Measurements from ENCODE around the gene COQ9.

Gene COQ9

GRCh38 chr16:57427824-57428223, 19.5 kb upstream of the COQ9 start:
- TF ChIP-seq RAD21 (IDR thresholded peaks at IDR 0.05; ENCODE audit: low read depth) (no peak), CEBPB (IDR thresholded peaks at IDR 0.05) (no peak), EP300 (IDR thresholded peaks at IDR 0.05; ENCODE audit: borderline replicate concordance) (no peak), FOXM1 (IDR thresholded peaks at IDR 0.05; ENCODE audit: borderline replicate concordance, low read depth) (no peak), YY1 (IDR thresholded peaks at IDR 0.05; ENCODE audit: low read depth) (no peak), TEAD4 (IDR thresholded peaks at IDR 0.05) (no peak), USF1 (IDR thresholded peaks at IDR 0.05) (no peak)
- TF ChIP-seq, protein P1, sequence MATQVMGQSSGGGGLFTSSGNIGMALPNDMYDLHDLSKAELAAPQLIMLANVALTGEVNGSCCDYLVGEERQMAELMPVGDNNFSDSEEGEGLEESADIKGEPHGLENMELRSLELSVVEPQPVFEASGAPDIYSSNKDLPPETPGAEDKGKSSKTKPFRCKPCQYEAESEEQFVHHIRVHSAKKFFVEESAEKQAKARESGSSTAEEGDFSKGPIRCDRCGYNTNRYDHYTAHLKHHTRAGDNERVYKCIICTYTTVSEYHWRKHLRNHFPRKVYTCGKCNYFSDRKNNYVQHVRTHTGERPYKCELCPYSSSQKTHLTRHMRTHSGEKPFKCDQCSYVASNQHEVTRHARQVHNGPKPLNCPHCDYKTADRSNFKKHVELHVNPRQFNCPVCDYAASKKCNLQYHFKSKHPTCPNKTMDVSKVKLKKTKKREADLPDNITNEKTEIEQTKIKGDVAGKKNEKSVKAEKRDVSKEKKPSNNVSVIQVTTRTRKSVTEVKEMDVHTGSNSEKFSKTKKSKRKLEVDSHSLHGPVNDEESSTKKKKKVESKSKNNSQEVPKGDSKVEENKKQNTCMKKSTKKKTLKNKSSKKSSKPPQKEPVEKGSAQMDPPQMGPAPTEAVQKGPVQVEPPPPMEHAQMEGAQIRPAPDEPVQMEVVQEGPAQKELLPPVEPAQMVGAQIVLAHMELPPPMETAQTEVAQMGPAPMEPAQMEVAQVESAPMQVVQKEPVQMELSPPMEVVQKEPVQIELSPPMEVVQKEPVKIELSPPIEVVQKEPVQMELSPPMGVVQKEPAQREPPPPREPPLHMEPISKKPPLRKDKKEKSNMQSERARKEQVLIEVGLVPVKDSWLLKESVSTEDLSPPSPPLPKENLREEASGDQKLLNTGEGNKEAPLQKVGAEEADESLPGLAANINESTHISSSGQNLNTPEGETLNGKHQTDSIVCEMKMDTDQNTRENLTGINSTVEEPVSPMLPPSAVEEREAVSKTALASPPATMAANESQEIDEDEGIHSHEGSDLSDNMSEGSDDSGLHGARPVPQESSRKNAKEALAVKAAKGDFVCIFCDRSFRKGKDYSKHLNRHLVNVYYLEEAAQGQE (IDR thresholded peaks at IDR 0.05; ENCODE audit: low read depth), result no peak

DNA sequence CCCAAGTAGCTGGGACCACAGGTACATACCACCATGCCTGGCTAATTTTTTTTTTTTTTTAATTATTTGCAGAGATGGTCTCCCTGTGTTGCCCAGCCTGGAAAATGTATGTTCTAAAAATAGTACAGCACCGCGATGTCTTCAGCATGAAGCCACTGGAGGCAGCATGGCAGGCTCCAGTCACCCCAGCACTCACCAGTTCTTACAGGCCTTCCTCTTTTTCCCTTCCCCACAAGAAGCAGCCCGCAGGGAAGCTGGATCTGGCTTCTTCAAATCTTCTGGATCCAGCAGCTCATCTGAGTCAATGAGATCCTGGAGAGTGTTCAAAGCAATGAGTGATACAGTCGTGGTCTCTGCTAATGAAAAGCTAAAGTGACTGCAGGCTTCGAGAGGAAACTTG, 16.3 kb upstream of the COQ9 start:
- TF ChIP-seq MAX (IDR thresholded peaks at IDR 0.05) (no peak), YY1 (IDR thresholded peaks at IDR 0.05; ENCODE audit: low read depth) (no peak), RAD21 (IDR thresholded peaks at IDR 0.05; ENCODE audit: low read depth) (no peak), EGR1 (IDR thresholded peaks at IDR 0.05) (no peak), USF1 (IDR thresholded peaks at IDR 0.05) (no peak), CREB1 (IDR thresholded peaks at IDR 0.05; ENCODE audit: low read depth) (no peak), CEBPB (IDR thresholded peaks at IDR 0.05) (no peak), EP300 (IDR thresholded peaks at IDR 0.05; ENCODE audit: borderline replicate concordance) (no peak), FOXM1 (IDR thresholded peaks at IDR 0.05; ENCODE audit: borderline replicate concordance, low read depth) (no peak), TAF1 (IDR thresholded peaks at IDR 0.05; ENCODE audit: low read depth) (no peak), TCF12 (IDR thresholded peaks at IDR 0.05; ENCODE audit: low read depth) (no peak), NFIC (IDR thresholded peaks at IDR 0.05) (no peak)
- TF ChIP-seq, protein P1 (IDR thresholded peaks at IDR 0.05; ENCODE audit: low read depth), result no peak

- no peak for TF ChIP-seq CEBPB (IDR thresholded peaks at IDR 0.05)
- no peak for TF ChIP-seq RAD21 (IDR thresholded peaks at IDR 0.05; ENCODE audit: low read depth)
- TF ChIP-seq TEAD4 (IDR thresholded peaks at IDR 0.05), result no peak
- no peak for TF ChIP-seq FOXM1 (IDR thresholded peaks at IDR 0.05; ENCODE audit: borderline replicate concordance, low read depth)
- no peak for TF ChIP-seq NFIC (IDR thresholded peaks at IDR 0.05)
- TF ChIP-seq EP300 (IDR thresholded peaks at IDR 0.05; ENCODE audit: borderline replicate concordance), result no peak
These were observed 14.8 kb upstream of the COQ9 start for GRCh38 chr16:57432505-57432904.

DNA sequence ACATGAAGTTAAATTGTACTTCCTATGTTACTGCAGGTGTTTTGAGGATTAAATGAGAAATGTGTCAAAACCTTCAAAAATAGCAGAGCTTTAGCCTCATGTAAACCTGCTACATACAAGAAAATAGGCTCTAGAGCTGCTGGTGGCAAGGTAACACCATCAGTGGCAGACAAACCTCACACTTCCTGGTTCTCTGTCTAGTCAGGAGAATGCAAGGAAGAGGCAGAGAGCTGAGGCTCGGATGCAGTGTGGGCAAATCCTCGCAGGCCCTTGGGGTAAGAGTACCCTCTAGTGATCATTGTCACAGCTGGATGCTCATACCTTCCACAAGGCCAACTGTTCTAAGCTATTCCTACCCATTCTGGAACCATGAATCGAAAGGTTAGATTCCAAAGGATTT, 14.3 kb upstream of the COQ9 start:
- TF ChIP-seq TAF1 (IDR thresholded peaks at IDR 0.05; ENCODE audit: low read depth) (no peak), FOXM1 (IDR thresholded peaks at IDR 0.05; ENCODE audit: borderline replicate concordance, low read depth) (no peak), EP300 (IDR thresholded peaks at IDR 0.05; ENCODE audit: borderline replicate concordance) (no peak), CREB1 (IDR thresholded peaks at IDR 0.05; ENCODE audit: low read depth) (no peak), ZBTB7A (IDR thresholded peaks at IDR 0.05; ENCODE audit: low read depth) (no peak), MAX (IDR thresholded peaks at IDR 0.05) (no peak), NFIC (IDR thresholded peaks at IDR 0.05) (no peak), TEAD4 (IDR thresholded peaks at IDR 0.05) (no peak), TCF12 (IDR thresholded peaks at IDR 0.05; ENCODE audit: low read depth) (no peak), YY1 (IDR thresholded peaks at IDR 0.05; ENCODE audit: low read depth) (no peak), EGR1 (IDR thresholded peaks at IDR 0.05) (no peak), CEBPB (IDR thresholded peaks at IDR 0.05) (no peak), RAD21 (IDR thresholded peaks at IDR 0.05; ENCODE audit: low read depth) (no peak), USF1 (IDR thresholded peaks at IDR 0.05) (no peak)
- TF ChIP-seq, protein P1 (IDR thresholded peaks at IDR 0.05; ENCODE audit: low read depth), result no peak

Measured in Ishikawa (cell line).